NB4 (cell line): ENCODE results near the gene CNTN5.

Experiments
- CTCF ChIP-seq: IDR thresholded peaks from one replicate; pipeline ENCODE4 v1.5.1; 2012; ENCODE audit warnings: low read depth, low read length
- MYC ChIP-seq: IDR thresholded peaks from 2 replicates; pipeline ENCODE4 v1.6.1; 2011; ENCODE audit warnings: low read depth, low read length

- TF ChIP-seq CTCF (no peak), MYC (no peak)
Observed at GRCh38 chr11:100061006-100061405, 1040.3 kb downstream of the CNTN5 start.
